ENCODE data around the gene VRK3.
A peak's percentile ranks its signal among the peaks of the same experiment; 100 is the strongest.
"Not testable (repeated sequence)": the region's sequence is repeated elsewhere in the genome, so short reads cannot be mapped to it uniquely, and the experiment has no call there.

VRK3 gene

GRCh38 chr19:50025022-50025793 is at the start of gene VRK3:
Gene VRK3, minus strand, starts transcription at chr19:50025372. Its CDS starts 9,210 bp downstream, at chr19:50016162.
- peak; percentile 99 for DNase-seq

DNA sequence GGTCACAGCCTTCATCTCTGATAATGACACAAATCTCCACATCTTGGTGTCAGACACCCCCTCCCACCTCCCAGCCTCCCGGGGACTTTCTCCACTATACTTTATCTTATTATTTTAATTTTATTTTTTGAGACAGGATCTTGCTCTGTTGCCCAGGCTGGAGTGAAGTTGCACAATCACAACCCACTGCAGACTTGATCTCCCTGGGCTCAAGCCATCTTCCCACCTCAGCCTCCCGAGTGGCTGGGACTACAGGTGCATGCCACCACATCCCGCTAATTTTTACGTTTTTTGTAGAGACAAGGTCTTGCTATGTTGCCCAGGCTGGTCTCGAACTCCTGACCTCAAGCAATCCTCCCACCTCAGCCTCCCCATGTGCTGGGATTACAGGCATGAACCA is 43.2 kb upstream of the VRK3 start:
- DNase-seq: not testable (repeated sequence)

DNA sequence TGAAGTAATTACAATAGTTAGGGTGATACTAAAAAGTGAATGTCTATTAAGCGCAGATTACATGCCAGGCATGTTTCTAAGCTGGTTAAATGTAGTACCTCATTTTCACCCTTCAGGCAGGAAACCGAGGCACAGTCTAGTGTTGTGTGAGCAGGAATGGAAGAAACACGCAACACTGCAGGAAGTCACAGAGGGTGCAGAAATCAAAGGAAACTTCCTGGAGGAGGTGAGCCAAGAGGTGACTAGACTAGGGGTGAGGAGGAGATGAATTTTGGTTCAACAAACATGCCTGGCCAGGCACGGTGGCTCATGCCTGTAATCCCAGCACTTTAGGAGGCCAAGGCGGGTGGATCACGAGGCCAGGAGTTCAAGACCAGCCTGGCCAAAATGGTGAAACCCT is 42.4 kb upstream of the VRK3 start:
- no peak for DNase-seq

DNA sequence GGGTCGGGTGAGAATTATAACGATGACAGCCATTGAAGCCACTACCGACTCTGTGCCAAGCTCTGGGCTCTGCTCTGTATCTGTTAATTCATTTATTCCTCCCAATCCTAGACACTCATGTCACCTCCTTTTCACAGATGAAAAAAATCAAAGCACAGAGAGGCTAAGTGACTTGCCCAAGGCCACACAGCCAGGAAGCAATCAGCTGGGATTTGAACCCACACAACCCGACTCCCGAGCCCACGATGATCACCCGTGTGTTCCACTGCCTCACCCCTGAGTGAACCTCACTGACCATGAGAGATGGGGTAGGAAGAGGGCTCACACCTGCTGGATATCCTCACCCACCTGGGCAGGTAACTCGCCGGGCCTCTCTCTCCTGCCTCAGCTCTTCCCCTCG is 40.8 kb upstream of the VRK3 start:
- no peak for DNase-seq

- DNase-seq: no peak
Measured at GRCh38 chr19:50061650-50062049, 36.5 kb upstream of the VRK3 start.

DNA sequence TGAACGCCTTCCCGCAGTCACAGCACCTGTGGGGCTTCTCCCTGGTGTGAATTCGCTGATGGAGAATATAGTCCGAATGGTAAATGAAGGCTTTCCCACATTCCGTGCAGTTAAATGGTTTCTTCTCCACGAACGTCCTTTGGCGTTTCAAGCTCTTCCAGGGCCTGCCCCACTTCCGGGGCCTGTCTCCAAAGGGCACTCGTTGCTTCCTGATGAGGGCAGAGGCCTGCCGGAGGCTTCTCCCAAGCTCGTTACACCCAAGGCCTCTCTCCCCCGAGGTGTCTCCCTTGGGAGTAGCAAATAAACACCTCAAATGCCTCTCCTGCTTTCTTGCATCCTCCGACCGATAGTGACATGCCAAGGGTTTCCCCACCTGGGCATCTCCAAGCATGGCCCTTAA is 34.9 kb upstream of the VRK3 start:
- DNase-seq: no peak

DNA sequence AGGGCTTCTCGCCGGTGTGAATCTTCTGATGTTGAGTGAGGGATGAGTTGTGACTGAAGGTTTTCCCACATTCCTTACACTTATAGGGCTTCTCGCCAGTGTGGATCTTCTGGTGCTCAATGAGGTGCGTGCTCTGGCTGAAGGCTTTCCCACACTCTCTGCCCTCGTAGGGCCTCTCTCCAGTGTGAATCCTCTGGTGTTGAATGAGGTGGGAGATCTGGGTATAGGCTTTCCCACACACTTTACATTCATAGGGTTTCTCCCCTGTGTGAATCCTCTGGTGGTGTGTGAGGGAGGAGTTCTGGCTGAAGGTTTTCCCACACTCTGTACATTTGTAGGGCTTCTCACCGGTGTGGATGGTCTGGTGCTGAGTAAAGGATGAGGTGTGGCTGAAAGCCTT is 33.9 kb upstream of the VRK3 start:
- DNase-seq: no peak

GRCh38 chr19:50058425-50058824 is 33.3 kb upstream of the VRK3 start:
- DNase-seq: no peak

DNA sequence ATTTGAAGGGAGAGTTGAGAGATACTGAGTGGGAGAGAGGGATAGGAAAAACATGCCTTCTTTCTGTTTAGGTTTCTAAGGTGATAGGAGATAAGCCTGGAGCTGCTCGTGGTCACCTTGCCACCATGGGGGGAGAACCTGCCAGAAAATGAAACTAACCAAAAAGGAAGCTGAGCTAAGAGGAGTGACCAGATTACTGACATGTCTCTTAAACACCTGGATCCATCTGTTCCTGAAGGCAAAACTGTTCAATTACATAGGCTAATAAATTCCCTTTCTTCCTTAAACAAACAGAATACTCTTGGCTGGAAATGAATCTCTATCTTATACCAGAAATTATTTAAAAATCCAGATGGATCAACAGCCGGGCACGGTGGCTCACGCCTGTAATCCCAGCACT is 27.9 kb upstream of the VRK3 start:
- DNase-seq: no peak

DNA sequence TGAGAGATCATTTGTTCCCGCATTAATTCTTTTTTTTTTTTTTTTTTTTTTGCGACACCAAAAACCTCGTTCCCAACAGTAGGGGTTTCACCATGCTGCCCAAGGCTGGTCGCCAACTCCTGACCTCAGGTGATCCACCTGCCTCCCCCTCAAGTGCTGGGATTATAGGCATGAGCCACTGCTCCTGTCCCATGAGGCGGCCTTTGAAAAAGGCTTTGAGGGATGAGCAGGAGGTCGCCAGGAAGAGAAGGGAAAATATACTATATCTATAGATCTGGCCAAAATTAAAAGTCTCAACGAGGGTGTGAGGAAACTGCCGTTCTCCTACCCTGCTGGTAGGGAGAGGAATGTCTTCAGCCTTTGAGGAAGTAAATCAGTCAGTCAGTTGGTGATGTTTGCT is 26.8 kb upstream of the VRK3 start:
- DNase-seq: no peak

DNA sequence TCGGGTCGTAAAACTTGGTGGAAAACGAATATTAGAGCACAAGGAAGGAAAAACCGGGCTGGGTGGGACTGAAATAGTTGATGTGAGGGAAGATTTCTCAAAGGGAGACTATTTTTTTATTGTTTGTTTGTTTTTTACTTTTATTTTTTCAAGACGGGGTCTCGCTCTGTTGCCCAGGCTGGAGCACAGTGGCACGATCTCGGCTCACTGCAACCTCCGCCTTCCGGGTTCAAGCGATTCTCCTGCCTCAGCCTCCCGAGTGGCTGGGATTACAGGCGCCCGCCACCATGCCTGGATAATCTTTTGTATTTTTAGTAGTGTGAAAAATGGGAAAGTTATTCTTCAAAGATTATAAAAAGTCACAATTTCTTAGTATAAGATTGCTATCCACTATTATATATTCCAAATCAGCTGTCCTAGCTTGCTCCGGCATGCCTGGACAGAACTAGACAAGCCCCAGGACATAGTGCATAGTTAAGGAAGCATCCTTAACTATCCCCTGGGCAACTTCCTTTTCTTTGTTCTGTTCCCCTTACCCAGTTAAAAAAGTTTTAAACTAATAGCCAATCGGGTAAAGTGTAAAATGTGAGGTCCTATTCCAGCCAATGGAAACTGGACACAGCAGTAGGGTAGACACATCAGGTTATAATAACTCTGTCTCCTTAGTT is 26.2 kb upstream of the VRK3 start:
- not testable (repeated sequence) for DNase-seq

- DNase-seq: peak; percentile 40
Measured at GRCh38 chr19:50050406-50051227, 25.4 kb upstream of the VRK3 start.

DNA sequence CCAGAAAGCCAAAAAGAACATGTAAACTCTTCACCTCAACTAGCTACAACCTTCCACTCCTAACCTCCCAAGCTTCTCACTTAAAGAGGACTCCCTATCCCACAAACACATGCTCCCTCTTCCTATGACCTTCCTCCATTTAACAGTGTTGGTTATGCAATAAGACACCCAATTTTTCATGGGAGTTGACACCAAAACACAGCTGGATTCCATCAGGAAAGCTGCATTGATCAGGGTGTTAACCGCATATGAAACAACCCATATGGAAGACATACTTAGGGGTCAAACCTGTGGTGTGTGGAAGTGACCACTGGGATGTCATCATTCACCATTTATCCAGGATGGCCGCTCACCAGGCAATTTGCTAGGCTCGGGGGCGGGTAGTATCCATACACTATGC is 22.5 kb upstream of the VRK3 start:
- DNase-seq: no peak

- no peak for DNase-seq
Measured at GRCh38 chr19:50046649-50047503, 21.7 kb upstream of the VRK3 start.

DNA sequence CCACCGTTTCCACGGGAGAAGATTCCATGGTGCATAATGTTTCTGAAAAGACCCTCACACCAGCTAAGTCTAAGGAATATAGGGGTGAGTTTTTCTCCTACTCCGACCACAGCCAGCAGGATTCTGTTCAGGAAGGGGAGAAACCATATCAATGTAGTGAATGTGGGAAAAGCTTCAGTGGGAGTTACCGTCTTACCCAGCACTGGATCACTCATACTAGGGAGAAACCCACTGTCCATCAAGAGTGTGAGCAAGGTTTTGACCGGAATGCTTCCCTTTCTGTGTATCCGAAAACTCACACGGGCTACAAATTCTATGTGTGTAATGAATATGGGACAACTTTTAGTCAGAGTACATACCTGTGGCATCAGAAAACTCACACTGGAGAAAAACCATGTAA is 19.8 kb upstream of the VRK3 start:
- DNase-seq: no peak

GRCh38 chr19:50043967-50044366 is 18.8 kb upstream of the VRK3 start:
- no peak for DNase-seq

DNA sequence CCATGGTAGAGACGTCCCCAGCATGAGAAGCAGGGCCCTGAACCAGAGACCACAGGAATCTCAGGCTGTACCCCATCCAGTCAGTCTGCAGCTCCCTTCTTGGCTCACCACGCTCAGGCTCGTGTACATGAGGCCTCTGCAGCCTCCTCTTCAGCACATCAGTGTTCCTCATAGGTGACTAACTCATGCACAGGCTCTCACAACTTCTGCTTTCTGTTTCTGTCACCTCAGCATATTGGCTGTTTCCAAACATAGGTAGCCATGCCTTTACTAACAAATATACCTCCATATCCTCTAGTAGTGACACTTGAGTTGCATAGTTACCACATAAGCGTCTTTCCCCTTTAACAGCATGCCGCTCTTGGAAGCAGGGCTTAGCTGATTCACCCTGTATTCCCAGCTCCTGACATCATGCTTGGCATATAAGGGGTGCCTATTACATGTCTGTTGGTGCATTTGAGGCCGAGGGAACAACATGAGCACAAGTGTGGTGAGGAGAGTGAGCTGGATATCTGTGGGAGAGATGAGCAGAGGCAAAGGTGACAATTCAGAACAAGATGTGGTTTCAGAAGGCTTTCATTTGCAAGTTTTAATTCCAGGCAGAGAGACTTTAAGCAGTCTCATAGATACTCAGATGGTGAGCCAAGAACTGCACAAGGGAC is 17.3 kb upstream of the VRK3 start:
- no peak for DNase-seq

DNA sequence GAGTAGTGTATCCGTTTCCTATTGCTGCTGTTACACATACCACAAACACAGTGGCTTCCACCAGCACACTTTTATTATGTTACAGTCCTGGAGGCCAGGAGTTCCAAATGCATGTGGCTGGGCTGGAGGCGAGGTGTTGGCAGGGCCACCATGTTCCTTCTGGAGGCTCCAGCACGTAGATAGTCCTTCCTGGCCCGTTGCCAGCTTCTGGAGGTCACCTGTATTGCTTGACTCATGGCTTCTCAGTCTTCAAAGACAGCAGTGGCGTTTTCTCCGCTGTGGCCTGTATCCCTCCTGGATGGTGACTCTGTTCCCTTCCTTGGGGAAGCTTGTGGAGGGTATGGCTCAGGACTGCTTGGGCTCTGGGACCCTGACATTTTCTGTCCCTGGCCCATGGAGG is 15.8 kb upstream of the VRK3 start:
- DNase-seq: no peak

DNA sequence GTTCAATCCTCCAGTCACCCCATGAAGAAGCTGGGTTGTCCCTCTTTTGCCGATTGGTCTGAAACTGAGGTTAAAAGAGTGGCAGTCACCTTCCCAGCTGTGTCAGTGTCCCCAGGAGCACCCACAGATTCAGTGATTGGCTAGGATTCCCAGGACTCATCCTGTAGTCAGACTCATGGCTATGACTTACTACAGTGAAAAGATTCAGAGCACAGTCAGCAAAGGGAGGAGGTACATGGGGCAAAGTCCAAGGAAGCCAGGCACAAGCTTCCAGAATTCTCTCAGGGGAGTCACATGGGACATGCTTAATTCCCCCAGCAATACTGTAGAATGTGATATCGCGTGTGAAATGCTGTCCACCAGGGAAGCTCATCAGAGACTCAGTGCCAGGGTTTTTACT is 14.8 kb upstream of the VRK3 start:
- DNase-seq: no peak

- no peak for DNase-seq
Measured at GRCh38 chr19:50036908-50037307, 11.7 kb upstream of the VRK3 start.

- no peak for DNase-seq
Measured at GRCh38 chr19:50030937-50031336, 5.8 kb upstream of the VRK3 start.

- DNase-seq: no peak
Measured at GRCh38 chr19:50030225-50030624, 5.1 kb upstream of the VRK3 start.
